Fibroblast of lung (primary cell): ENCODE results near the gene UBE2B. TPM values are rescaled to one million over a fixed set of nuclear protein-coding genes. Genes with fewer than 3 reads are reported as not detected.
"Not testable (repeated sequence)": the region's sequence is repeated elsewhere in the genome, so short reads cannot be mapped to it uniquely, and the experiment has no call there.

Source experiments
- DNase-seq, 2 donors: peaks; one replicate each; pipeline versions ENCODE4 v3.0.0 to v3.0.0-alpha.2; 2010; ENCODE audit warnings: low read depth in 2 of 2
- H2AFZ ChIP-seq: 2 replicates; pipeline ENCODE4 v1.5.1; 2012; ENCODE audit warnings: low read length, control low read depth, inconsistent platforms
- H3K27ac ChIP-seq: 2 replicates; pipeline ENCODE4 v1.5.1; 2011; ENCODE audit warnings: low read length, control low read depth; ENCODE audit not compliant: insufficient read depth
- H3K27me3 ChIP-seq: 2 replicates; pipeline ENCODE4 v1.5.1; 2011; ENCODE audit warnings: mild to moderate bottlenecking, low read length; ENCODE audit not compliant: control insufficient read depth, insufficient read depth
- H3K36me3 ChIP-seq: 2 replicates; pipeline ENCODE4 v1.5.1; 2011; ENCODE audit warnings: low read length; ENCODE audit not compliant: control insufficient read depth, insufficient read depth
- H3K4me1 ChIP-seq: 2 replicates; pipeline ENCODE4 v1.5.1; 2011; ENCODE audit warnings: low read length; ENCODE audit not compliant: control insufficient read depth, insufficient read depth; ENCODE audit errors: extremely low read depth
- H3K4me2 ChIP-seq: 2 replicates; pipeline ENCODE4 v1.5.1; 2011; ENCODE audit warnings: low read length, control low read depth; ENCODE audit not compliant: insufficient read depth; ENCODE audit errors: extremely low read depth
- H3K4me3 ChIP-seq, 4 experiments: fragments of 200-600 bp in 1 of 4; sonication (generic) in 1 of 4; replicated peaks in 1 of 4; 2 replicates each; pipeline ENCODE4 v1.5.1; 2011 to 2016; ENCODE audit warnings: low read length in 4 of 4, low read depth in 3 of 4, mild to moderate bottlenecking in 3 of 4, control low read depth in 2 of 4, inconsistent platforms in 1 of 4, mixed read lengths in 1 of 4; ENCODE audit not compliant: insufficient read depth in 1 of 4; ENCODE audit errors: control extremely low read depth in 1 of 4
- H3K79me2 ChIP-seq: 2 replicates; pipeline ENCODE4 v1.5.1; 2012; ENCODE audit warnings: mild to moderate bottlenecking, low read length, inconsistent platforms; ENCODE audit not compliant: control insufficient read depth, insufficient read depth
- H3K9ac ChIP-seq: 2 replicates; pipeline ENCODE4 v1.5.1; 2011; ENCODE audit warnings: mild to moderate bottlenecking, low read length, control low read depth; ENCODE audit not compliant: insufficient read depth
- H3K9me3 ChIP-seq: 2 replicates; pipeline ENCODE4 v1.5.1; 2012; ENCODE audit warnings: low read depth, low read length; ENCODE audit not compliant: control insufficient read depth, insufficient read depth
- H4K20me1 ChIP-seq: 2 replicates; pipeline ENCODE4 v1.5.1; 2011; ENCODE audit warnings: low read length; ENCODE audit not compliant: control insufficient read depth, insufficient read depth; ENCODE audit errors: extremely low read depth
- EZH2 ChIP-seq: IDR thresholded peaks from 2 replicates; pipeline ENCODE4 v1.5.1; 2012; ENCODE audit warnings: low read length, control low read depth, mild to moderate bottlenecking; ENCODE audit errors: missing control alignments
- polyA plus RNA-seq, 2 donors: library from polyadenylated mRNA; depleted of rRNA in 1 of 2; stranded (reverse) in 1 of 2; unstranded in 1 of 2; fragments of >200 nt; gene quantifications; 2 replicates each; pipeline ENCODE4 v1.2.1, GENCODE V29; 2011 to 2012; ENCODE audit warnings: missing spikeins in 1 of 2
- total RNA-seq: library from RNA; depleted of rRNA; stranded (reverse); fragments of >200 nt; gene quantifications from 2 replicates; pipeline ENCODE4 v1.2.1, GENCODE V29; 2014
- TF ChIP-seq, protein P1 (sequence below), 2 donors: IDR thresholded peaks in 1 of 2; conservative IDR thresholded peaks in 1 of 2; 1 replicate in 1 of 2; 2 replicates in 1 of 2; pipeline ENCODE4 v1.5.1; 2011 to 2012; ENCODE audit warnings: low read length in 2 of 2, control low read depth in 1 of 2, inconsistent platforms in 1 of 2, low read depth in 1 of 2, mild to moderate bottlenecking in 1 of 2

Gene UBE2B
- total and polyA plus RNA-seq, 2 donors (not counting 1 experiment from before 2014, with no cell fraction given): 31.9 to 93.2 TPM

DNA sequence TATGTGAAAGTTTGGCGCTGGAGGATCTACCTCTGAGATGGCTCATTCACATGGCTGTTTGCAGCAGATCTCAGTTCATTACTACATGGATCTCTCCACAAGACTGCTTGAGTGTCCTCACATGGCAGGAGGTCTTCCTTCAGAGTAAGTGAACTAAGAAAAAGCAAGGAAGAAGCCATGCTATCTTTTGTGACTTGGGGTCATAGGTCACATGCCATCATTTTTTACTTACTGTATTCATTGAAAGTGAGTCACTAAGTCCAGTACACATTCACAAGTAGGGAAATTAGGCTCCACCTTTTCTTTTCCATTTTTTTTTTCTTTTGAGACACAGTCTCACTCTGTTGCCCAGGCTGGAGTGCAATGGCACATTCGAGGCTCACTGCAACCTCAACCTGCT, 49.0 kb downstream of the UBE2B start:
- Histone ChIP-seq H3K9ac (no peak overlapping the region), H4K20me1 (no peaks in the 10 kb centered on the region), H3K4me2 (no peak overlapping the region), H3K4me3 (no peak overlapping the region), H3K27ac (no peak overlapping the region), H3K79me2 (no peaks in the 10 kb centered on the region), H3K9me3 (no peaks in the 10 kb centered on the region), H3K4me1 (no peaks in the 10 kb centered on the region), H3K27me3 (no peaks in the 10 kb centered on the region), H3K36me3 (no peaks in the 10 kb centered on the region), H2AFZ (no peak overlapping the region)
- DNase-seq: peak; percentile 28 to 32
- no peak for TF ChIP-seq EZH2
- TF ChIP-seq, protein P1, sequence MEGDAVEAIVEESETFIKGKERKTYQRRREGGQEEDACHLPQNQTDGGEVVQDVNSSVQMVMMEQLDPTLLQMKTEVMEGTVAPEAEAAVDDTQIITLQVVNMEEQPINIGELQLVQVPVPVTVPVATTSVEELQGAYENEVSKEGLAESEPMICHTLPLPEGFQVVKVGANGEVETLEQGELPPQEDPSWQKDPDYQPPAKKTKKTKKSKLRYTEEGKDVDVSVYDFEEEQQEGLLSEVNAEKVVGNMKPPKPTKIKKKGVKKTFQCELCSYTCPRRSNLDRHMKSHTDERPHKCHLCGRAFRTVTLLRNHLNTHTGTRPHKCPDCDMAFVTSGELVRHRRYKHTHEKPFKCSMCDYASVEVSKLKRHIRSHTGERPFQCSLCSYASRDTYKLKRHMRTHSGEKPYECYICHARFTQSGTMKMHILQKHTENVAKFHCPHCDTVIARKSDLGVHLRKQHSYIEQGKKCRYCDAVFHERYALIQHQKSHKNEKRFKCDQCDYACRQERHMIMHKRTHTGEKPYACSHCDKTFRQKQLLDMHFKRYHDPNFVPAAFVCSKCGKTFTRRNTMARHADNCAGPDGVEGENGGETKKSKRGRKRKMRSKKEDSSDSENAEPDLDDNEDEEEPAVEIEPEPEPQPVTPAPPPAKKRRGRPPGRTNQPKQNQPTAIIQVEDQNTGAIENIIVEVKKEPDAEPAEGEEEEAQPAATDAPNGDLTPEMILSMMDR (conservative IDR thresholded peaks at IDR 0.05 in 1 of 2, IDR thresholded peaks at IDR 0.05 in 1 of 2; ENCODE audit: low read depth in 1 of 2, low read length in 2 of 2): no peak

DNA sequence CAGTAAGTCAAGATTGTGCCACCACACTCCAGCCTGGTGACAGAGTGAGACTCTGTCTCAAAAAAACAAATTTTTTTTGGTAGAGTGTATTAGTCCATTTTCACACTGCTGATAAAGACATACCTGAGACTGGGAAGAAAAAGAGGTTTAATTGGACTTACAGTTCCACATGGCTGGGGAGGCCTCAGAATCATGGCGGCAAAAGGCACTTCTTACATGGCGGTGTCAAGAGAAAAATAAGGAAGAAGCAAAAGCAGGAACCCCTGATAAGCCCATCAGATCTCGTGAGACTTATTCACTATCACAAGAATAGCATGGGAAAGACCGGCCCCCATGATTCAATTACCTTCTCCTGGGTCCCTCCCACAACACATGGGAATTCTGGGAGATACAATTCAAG, 49.7 kb downstream of the UBE2B start:
- H3K9me3 ChIP-seq, H3K79me2 ChIP-seq, H3K4me2 ChIP-seq, H3K27ac ChIP-seq, DNase-seq, H4K20me1 ChIP-seq, H3K27me3 ChIP-seq, H3K4me3 ChIP-seq, H3K9ac ChIP-seq, H3K4me1 ChIP-seq, H3K36me3 ChIP-seq, H2AFZ ChIP-seq: not testable (repeated sequence)

DNA sequence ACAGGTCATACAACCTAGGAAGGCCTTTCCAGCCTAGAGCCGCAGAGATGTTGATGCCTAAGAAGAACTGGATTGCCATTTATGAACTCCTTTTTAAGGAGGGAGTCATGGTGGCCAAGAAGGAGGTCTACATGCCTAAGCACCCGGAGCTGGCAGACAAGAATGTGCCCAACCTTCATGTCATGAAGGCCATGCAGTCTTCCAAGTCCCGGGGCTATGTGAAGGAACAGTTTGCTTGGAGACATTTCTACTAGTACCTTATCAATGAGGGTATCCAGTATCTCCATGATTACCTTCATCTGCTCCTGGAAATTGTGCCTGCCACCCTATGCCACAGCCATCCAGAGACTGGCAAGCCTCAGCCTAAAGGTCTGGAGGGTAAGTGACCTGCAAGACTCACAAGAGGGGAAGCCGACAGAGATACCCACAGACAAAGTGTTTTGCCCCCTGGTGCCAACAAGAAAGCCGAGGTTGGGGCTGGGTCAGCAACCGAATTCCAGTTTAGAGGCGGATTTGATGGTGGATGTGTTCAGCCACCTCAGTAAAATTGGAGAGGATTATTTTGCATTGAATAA, 51.5 kb downstream of the UBE2B start:
- Histone ChIP-seq H3K4me2 (no peak overlapping the region), H3K9ac (no peak overlapping the region), H3K79me2 (no peaks in the 10 kb centered on the region), H3K27ac (no peak overlapping the region), H3K4me3 (no peak overlapping the region), H3K9me3 (no peaks in the 10 kb centered on the region), H4K20me1 (no peaks in the 10 kb centered on the region), H2AFZ (no peak overlapping the region), H3K4me1 (no peaks in the 10 kb centered on the region), H3K27me3 (no peaks in the 10 kb centered on the region), H3K36me3 (no peaks in the 10 kb centered on the region)
- TF ChIP-seq, protein P1 (conservative IDR thresholded peaks at IDR 0.05 in 1 of 2, IDR thresholded peaks at IDR 0.05 in 1 of 2; ENCODE audit: low read depth in 1 of 2, low read length in 2 of 2): no peak
- TF ChIP-seq EZH2: no peak
- no peak for DNase-seq
